Effector CD8-positive, alpha-beta T cell (primary cell): ENCODE measurements around the gene KCNAB2.
"Not testable (repeated sequence)": the region's sequence is repeated elsewhere in the genome, so short reads cannot be mapped to it uniquely, and the experiment has no call there.

ENCODE experiments used
- DNase-seq: peaks from one replicate; lab custom pipeline; 2025; lab: John Stamatoyannopoulos, UW

The KCNAB2 gene

GRCh38 chr1:6056572-6056948 is 10.9 kb downstream of the KCNAB2 start:
- DNase-seq = no peak

- DNase-seq = no peak
Measured at GRCh38 chr1:6057170-6057845, 11.6 kb downstream of the KCNAB2 start.

DNA sequence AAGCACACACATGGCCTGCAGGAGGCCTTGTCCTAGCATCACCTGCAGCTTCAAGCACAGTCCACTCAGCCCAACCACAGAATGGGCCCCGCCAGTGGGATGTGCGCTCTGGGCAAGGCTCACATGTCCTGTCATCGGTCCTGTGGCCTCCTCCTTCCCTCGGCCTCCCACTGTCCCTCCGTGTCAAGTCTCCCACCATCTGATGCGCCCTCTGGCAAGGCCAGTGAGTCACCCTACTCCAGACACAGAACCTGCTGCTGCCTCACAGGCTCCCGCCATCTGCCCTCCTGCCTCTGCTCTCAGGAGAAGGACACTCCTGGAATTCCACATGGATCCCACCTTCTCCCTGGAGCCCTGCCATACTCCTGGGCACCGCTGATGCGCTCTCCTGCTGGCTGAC is 14.2 kb downstream of the KCNAB2 start:
- DNase-seq = no peak

DNA sequence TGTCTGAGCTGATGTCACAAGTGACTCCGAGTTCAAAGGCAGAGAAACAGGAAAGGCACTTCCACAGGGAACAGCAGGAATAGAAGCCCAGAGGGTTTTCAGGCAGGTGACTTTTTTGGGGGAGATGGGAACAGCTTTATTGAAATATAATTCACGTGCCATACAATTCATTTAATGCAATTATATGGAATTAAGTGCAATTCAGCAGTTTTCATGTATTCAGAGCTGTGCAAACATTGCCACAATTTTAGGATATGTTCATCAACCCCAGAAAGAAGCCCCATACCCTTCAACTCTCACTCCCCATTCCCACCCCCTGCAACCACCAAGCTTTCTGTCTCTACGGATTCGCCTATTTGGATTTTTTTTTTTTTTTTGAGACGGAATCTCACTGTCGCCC is 17.0 kb downstream of the KCNAB2 start:
- DNase-seq = no peak

- DNase-seq = not testable (repeated sequence)
Measured at GRCh38 chr1:6063532-6064053, 17.9 kb downstream of the KCNAB2 start.

- no peak for DNase-seq
Measured at GRCh38 chr1:6065093-6065858, 19.6 kb downstream of the KCNAB2 start.

DNA sequence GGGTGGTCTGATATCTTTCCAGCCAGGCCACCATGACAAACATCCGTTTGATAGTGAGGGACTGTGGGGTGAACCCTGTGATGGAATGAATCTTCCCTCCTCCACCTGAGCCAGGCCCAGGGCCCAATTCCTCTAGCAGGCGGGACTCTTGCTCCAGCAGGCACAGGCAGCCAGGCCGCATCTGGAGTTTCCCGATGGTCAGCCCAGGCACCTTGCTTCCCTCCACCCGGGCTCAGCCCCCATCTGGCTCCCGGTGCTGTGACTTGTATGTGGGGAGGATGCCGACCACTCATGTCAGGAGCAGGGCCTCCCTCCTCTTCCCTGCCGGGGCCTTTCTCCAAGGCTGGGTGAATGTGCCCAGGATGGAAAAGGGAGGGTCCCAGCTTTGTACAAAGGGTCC is 21.0 kb downstream of the KCNAB2 start:
- DNase-seq = no peak

DNA sequence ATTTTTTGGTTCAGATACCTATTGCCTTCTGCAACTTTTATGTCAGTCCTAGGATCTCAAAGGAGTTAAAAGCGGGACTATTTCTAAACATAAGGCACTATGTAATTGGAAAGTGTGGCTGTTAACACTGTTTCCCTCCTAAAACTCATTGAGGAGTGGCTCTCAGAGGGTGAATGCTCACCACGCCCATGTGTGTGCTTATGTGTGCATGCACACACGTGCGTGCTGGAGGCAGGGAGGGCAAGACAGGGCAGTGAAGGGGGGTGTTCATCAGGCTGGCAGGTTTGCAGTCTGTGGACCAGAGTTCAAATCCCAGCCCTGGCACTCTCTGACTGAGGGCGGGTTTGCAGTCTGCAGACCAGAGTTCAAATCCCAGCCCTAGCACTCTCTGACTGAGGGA is 22.4 kb downstream of the KCNAB2 start:
- DNase-seq = no peak

DNA sequence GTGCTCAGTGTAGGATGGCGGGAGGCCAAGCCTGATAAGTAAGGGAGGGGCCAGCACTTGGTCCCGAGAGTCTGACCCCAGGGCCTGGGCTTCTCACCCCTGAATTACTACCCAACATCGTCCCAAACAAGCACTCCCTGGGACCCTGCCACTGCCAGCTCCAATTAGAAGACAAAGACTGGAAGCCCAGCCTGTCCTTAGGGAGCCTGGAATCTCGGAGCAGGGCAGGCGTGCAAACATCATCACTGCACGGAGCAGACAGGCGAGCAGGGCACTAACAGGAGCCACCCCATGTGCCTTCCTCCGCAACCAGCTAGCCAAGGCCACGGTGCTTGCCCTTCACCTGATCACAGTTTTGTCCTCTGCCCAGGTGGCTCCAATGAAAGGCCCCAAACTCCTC is 23.2 kb downstream of the KCNAB2 start:
- DNase-seq = no peak

GRCh38 chr1:6069573-6069972 is 23.9 kb downstream of the KCNAB2 start:
- DNase-seq = no peak

GRCh38 chr1:6070450-6070974 is 24.8 kb downstream of the KCNAB2 start:
- DNase-seq = no peak

- no peak for DNase-seq
Measured at GRCh38 chr1:6071219-6071618, 25.5 kb downstream of the KCNAB2 start.

- DNase-seq = no peak
Measured at GRCh38 chr1:6072774-6073479, 27.2 kb downstream of the KCNAB2 start.

DNA sequence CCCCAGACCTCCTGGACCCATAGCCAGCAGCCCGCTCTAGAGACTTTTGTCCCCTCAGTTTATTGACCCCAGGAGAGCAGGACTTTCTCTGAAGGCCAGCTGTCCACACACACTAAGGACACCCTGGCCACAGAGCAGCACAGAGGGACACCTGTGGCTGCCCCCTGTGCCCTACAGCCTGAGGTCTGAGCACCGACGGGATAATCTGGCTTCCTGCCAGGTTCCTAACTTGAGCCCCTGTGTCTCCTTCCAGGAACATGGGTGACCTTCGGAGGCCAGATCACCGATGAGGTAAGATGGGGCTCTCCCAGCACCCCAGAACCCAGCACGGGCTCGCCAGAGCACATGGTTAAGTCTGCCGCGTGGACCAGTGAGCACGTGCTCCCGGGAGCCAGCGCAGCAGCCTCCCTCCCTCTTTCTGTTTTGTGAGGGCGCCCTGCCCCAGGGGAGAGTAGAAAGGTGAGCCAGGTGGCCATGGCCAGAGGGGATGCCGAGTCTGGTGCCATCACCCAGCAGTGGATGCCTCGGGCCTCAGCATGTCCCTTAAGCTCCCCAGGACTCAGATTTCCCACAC is 27.9 kb downstream of the KCNAB2 start:
- no peak for DNase-seq

GRCh38 chr1:6074192-6074901 is 28.7 kb downstream of the KCNAB2 start:
- no peak for DNase-seq

DNA sequence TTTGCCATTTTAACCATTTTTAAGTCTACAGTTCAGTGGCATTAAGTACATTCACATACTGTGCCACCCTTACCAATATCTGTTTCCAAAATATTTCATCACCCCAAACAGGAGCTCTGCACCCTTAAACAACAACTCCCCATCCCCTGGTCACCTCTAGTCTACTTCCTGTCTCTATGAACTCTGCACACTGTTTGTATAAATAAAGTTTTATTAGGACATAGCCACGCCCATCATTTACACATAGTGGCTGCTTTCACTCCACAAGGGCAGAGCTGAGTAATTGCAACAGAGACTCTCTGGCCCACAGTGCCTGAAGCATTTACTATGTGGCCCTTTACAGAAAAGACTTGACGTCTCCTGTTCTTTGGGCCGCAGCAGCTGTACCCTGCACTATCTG is 30.1 kb downstream of the KCNAB2 start:
- DNase-seq = no peak

GRCh38 chr1:6077061-6077460 is 31.4 kb downstream of the KCNAB2 start:
- not testable (repeated sequence) for DNase-seq

- no peak for DNase-seq
Measured at GRCh38 chr1:6077506-6077905, 31.8 kb downstream of the KCNAB2 start.

- DNase-seq = no peak
Measured at GRCh38 chr1:6077919-6078318, 32.2 kb downstream of the KCNAB2 start.

DNA sequence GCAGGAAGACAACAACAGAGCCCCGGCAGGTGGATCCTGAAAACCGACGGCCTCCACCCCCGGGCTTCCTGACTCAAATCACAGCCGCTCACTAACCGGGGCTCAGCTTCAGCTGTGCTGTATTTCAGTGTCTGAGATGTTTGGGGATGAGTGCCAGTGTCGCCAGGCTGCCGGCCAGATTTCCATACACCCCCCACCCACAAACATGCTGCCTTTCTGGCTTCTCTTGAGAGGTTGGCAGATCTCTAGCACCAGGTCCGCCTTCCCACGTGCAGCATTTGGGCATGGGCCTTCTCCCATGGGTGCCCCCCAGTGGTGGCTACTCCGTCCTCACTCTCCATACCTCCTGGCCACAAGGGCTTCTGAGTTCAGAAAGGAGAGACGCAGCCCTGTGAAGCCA is 34.8 kb downstream of the KCNAB2 start:
- no peak for DNase-seq

DNA sequence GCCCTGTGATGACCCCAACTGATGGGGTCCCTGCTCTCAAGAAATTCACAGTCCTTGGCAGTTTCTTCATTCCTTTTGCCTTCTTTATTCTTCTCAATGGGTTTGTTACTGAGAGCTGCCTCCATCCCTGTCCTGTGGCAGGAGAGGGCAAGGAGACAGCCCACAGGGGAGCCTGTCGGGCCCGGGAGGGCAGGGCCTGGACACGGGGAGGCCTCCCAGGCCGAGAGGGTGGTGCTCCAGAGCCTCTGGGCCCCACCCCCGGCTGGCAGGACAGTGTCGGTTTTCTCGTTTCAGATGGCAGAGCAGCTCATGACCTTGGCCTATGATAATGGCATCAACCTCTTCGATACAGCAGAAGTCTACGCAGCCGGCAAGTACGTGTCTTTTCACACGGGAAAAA is 36.2 kb downstream of the KCNAB2 start:
- no peak for DNase-seq
